PFSK-1 (cell line): Measurements from ENCODE around the gene GOLPH3L.

Experiments used
- FOXP2 ChIP-seq: optimal IDR thresholded peaks from 2 replicates; pipeline ENCODE3; 2011; ENCODE audit warnings: borderline replicate concordance, control low read depth, inconsistent platforms; ENCODE audit not compliant: insufficient read depth; ENCODE audit errors: extremely low read length, extremely low read depth
- POLR2AphosphoS5 ChIP-seq: IDR thresholded peaks from 2 replicates; pipeline ENCODE4 v1.6.1; 2012; ENCODE audit warnings: low read depth, mild to moderate bottlenecking, control low read depth, low read length, moderate library complexity
- SIN3A ChIP-seq: IDR thresholded peaks from 2 replicates; pipeline ENCODE4 v1.6.1; 2012; ENCODE audit warnings: mild to moderate bottlenecking, low read length, moderate library complexity, borderline replicate concordance; ENCODE audit not compliant: insufficient read depth
- TAF1 ChIP-seq: IDR thresholded peaks from 2 replicates; pipeline ENCODE4 v1.6.1; 2012; ENCODE audit warnings: low read length, control low read depth, borderline replicate concordance; ENCODE audit not compliant: insufficient read depth
- TF ChIP-seq, protein P1 (sequence below), 2 experiments: IDR thresholded peaks; 2 replicates each; pipeline versions ENCODE4 v1.6.1 to v1.8.0; 2011 to 2012; ENCODE audit warnings: low read depth in 2 of 2, low read length in 2 of 2, control low read depth in 1 of 2, inconsistent platforms in 1 of 2, mild to moderate bottlenecking in 1 of 2, moderate library complexity in 1 of 2; ENCODE audit not compliant: insufficient read depth in 1 of 2

Gene GOLPH3L

DNA sequence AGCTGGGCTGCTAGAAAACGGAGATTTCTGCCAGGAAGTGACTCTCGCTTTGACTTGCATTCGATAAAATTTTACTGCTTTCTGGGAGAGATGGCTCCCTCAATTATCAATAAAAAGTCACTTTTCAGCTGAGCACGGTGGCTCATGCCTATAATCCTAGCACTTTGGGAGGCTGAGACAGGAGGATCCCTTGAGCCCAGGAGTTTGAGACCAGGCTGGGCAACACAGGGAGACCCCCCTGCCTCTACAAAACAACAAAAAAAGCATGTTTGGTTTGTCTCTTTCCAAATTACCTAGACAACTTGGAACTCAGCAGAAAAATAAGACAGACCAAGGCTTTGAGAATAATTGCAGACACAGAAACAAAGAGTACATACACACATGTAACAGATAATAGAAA is 54.7 kb downstream of the GOLPH3L start:
- TF ChIP-seq SIN3A (no peak), TAF1 (no peak), FOXP2 (no peak), POLR2AphosphoS5 (no peak)
- TF ChIP-seq, protein P1, sequence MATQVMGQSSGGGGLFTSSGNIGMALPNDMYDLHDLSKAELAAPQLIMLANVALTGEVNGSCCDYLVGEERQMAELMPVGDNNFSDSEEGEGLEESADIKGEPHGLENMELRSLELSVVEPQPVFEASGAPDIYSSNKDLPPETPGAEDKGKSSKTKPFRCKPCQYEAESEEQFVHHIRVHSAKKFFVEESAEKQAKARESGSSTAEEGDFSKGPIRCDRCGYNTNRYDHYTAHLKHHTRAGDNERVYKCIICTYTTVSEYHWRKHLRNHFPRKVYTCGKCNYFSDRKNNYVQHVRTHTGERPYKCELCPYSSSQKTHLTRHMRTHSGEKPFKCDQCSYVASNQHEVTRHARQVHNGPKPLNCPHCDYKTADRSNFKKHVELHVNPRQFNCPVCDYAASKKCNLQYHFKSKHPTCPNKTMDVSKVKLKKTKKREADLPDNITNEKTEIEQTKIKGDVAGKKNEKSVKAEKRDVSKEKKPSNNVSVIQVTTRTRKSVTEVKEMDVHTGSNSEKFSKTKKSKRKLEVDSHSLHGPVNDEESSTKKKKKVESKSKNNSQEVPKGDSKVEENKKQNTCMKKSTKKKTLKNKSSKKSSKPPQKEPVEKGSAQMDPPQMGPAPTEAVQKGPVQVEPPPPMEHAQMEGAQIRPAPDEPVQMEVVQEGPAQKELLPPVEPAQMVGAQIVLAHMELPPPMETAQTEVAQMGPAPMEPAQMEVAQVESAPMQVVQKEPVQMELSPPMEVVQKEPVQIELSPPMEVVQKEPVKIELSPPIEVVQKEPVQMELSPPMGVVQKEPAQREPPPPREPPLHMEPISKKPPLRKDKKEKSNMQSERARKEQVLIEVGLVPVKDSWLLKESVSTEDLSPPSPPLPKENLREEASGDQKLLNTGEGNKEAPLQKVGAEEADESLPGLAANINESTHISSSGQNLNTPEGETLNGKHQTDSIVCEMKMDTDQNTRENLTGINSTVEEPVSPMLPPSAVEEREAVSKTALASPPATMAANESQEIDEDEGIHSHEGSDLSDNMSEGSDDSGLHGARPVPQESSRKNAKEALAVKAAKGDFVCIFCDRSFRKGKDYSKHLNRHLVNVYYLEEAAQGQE (IDR thresholded peaks at IDR 0.05; ENCODE audit: insufficient read depth in 1 of 2, low read depth in 2 of 2, low read length in 2 of 2), result no peak

DNA sequence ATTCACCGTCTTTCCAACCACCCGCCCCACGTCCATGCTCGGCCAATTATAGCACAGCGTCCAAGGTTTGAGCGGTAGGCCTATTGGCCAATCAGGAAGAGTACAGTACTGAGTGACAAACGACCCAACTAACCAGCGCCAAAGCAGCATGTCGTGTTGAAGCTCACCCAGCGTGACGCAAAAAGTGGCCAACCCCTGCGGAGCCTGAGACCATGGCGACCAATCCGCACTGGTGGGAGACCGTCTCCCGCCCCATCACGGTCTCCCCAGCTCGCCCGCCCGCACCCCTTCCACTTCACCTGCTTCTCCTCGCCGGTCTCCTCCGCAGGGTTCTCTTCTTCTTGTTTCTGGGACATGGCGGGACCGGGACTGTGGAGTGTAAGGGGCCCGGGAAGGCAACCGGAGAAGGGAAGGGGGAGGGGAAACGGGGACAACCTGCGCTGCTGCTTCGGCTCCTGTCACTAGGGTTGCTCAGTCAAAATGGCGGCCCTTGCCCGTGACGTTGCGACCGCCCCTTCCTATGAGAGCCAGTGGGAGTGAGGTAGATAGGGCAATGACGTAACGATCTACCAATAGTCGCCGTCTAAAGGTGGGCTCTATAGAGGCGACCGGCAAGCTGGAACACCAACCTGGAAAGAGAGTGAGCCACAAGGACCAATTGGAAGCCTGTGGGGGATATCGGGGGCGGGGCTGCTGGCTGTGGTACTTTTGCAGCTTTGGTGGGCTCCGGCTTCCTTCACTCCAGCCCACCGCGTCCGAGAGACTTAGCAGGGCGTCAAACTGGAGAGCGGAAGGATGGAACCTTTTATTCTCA is 67.6 kb downstream of the GOLPH3L start, which contains the start of gene ENSA:
Gene ENSA, minus strand, starts transcription at position 498 of the 814 bp plus-strand sequence. Its CDS starts 142 bp downstream, at position 356.
- peak; percentile 81; the same call in 1 of the 2 replicates for TF ChIP-seq POLR2AphosphoS5
- TF ChIP-seq, protein P1 (IDR thresholded peaks at IDR 0.05; ENCODE audit: insufficient read depth in 1 of 2, low read depth in 2 of 2, low read length in 2 of 2), result 0 out of 4 replicates have a peak, but pooled peaks of 1 of the 2 experiments have one; percentile 9
- no peak for TF ChIP-seq FOXP2
- 0 out of 2 replicates have a peak, but pooled peaks have one; percentile 62 for TF ChIP-seq TAF1
- TF ChIP-seq SIN3A, result no peak; the same call in 1 of the 2 replicates

DNA sequence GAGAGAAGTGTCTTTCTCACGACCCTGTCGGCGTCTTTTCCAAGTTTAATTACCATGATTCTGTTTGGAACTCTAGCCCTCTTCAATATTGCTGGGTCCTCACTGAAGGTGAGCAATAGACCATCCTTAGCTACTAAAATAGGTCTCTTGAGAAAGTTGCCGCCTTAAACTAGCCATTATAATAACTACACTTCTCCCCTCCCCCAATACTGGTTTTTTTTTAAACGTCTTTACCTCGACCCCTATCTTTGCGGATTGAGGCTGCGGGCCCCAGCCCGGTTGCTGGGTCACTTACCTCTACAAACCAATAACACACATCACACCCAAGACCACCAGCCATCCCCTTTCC is 68.2 kb downstream of the GOLPH3L start:
- TF ChIP-seq FOXP2 (no peak), TAF1 (no peak), SIN3A (no peak; the same call in 1 of the 2 replicates), POLR2AphosphoS5 (no peak)
- TF ChIP-seq, protein P1 (IDR thresholded peaks at IDR 0.05; ENCODE audit: insufficient read depth in 1 of 2, low read depth in 2 of 2, low read length in 2 of 2), result no peak

DNA sequence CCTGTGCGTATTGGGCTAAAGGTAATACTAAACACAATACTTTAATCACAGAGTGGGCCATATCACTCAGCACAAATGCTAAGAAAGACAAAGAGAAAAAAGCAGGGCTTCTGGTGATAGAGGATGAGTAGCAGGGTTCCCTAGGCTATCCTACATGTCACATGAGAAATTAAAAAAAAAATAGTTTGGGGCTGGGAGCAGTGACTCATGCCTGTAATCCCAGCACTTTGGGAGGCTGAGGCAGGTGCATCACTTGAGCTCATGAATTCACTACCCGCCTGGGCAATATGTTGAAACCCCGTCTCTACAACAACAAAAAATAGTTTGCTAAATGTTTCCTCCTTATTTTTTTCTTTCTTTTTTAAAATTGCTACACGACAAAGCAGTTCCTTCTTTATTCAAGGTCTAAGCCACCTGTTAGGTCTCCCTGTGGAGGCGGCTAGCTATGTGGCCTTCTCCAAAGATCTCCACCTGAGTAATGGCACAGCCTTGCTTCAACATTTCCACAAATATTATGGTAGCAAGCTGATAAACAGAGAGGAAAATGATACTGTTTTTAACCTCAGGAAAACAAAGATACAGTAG is 69.0 kb downstream of the GOLPH3L start:
- TF ChIP-seq SIN3A (no peak), TAF1 (no peak), FOXP2 (no peak)
- TF ChIP-seq, protein P1 (IDR thresholded peaks at IDR 0.05; ENCODE audit: insufficient read depth in 1 of 2, low read depth in 2 of 2, low read length in 2 of 2), result no peak
